ENCODE measurements around the gene ANKMY1. TPM values are rescaled to one million over a fixed set of nuclear protein-coding genes. Genes with fewer than 3 reads are reported as not detected.

The ANKMY1 gene
- total and polyA plus RNA-seq, 2 of the 13 experiments (the other 11 are each of a cell fraction or from before 2014, with no cell fraction given) = 11.7 to 18.8 TPM

DNA sequence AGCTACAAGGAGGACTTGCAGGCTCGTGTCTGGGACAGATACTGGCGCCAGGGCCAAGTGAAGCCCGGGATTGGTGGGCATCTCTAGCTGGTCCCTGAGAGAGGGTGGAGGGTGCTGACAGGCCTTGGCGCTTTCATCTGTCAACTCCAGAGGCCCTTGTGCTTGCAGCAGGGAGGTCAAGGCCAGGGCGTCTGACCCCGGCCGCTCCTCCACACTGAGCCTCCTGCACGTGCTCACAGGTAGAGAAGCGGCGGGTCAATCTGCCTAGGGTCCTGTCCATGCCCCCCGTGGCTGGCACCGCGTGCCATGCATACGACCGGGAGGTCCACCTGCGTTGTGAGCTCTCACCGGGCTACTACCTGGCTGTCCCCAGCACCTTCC, 38.3 kb upstream of the ANKMY1 start (continued):
- no peak for TF ChIP-seq ZNF431 (CRISPR knock-in tag; IDR thresholded peaks at IDR 0.05; ENCODE audit: borderline replicate concordance, low read depth)
- peak; percentile 57 for TF ChIP-seq RXRA (CRISPR knock-in tag; IDR thresholded peaks at IDR 0.05)
- 0 out of 2 replicates have a peak, but pooled peaks have one; percentile 9 for TF ChIP-seq HOXA3 (CRISPR knock-in tag; IDR thresholded peaks at IDR 0.05)
- TF ChIP-seq ZNF678 (CRISPR knock-in tag; IDR thresholded peaks at IDR 0.05) = no peak
- no peak for TF ChIP-seq NR3C1 (CRISPR knock-in tag; IDR thresholded peaks at IDR 0.05)
- no peak for TF ChIP-seq E2F2 (CRISPR knock-in tag; IDR thresholded peaks at IDR 0.05; ENCODE audit: borderline replicate concordance)
- TF ChIP-seq KDM1A (CRISPR knock-in tag; IDR thresholded peaks at IDR 0.05) = no peak
- TF ChIP-seq EP300 (IDR thresholded peaks at IDR 0.05; ENCODE audit: low read depth in 2 of 2, low read length in 2 of 2) = no peak
- no peak for TF ChIP-seq EP300 (CRISPR knock-in tag; IDR thresholded peaks at IDR 0.05; ENCODE audit: borderline replicate concordance)
- TF ChIP-seq FLYWCH1 (CRISPR knock-in tag; IDR thresholded peaks at IDR 0.05) = no peak
- 0 out of 2 replicates have a peak, but pooled peaks have one; percentile 9 for TF ChIP-seq TBX2 (CRISPR knock-in tag; IDR thresholded peaks at IDR 0.05; ENCODE audit: borderline replicate concordance)
- no peak for TF ChIP-seq ZNF33A (CRISPR knock-in tag; IDR thresholded peaks at IDR 0.05; ENCODE audit: borderline replicate concordance)
- no peak for TF ChIP-seq TRAFD1 (CRISPR knock-in tag; IDR thresholded peaks at IDR 0.05; ENCODE audit: borderline replicate concordance)
- TF ChIP-seq KLF16 (CRISPR knock-in tag; IDR thresholded peaks at IDR 0.05) = no peak
- no peak for TF ChIP-seq SUZ12 (IDR thresholded peaks at IDR 0.05; ENCODE audit: low read depth, low read length)
- TF ChIP-seq ZNF281 (CRISPR knock-in tag; IDR thresholded peaks at IDR 0.05; ENCODE audit: borderline replicate concordance) = no peak
- TF ChIP-seq ZNF501 (CRISPR knock-in tag; IDR thresholded peaks at IDR 0.05) = no peak
- no peak for TF ChIP-seq GATA4 (IDR thresholded peaks at IDR 0.05; ENCODE audit: borderline replicate concordance, low read depth)
- TF ChIP-seq MYC (CRISPR knock-in tag; IDR thresholded peaks at IDR 0.05; ENCODE audit: borderline replicate concordance) = 0 out of 2 replicates have a peak, but pooled peaks have one; percentile 20
- TF ChIP-seq, protein P1, sequence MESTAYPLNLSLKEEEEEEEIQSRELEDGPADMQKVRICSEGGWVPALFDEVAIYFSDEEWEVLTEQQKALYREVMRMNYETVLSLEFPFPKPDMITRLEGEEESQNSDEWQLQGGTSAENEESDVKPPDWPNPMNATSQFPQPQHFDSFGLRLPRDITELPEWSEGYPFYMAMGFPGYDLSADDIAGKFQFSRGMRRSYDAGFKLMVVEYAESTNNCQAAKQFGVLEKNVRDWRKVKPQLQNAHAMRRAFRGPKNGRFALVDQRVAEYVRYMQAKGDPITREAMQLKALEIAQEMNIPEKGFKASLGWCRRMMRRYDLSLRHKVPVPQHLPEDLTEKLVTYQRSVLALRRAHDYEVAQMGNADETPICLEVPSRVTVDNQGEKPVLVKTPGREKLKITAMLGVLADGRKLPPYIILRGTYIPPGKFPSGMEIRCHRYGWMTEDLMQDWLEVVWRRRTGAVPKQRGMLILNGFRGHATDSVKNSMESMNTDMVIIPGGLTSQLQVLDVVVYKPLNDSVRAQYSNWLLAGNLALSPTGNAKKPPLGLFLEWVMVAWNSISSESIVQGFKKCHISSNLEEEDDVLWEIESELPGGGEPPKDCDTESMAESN (CRISPR knock-in tag; conservative IDR thresholded peaks at IDR 0.05) = no peak
- TF ChIP-seq, protein P2, sequence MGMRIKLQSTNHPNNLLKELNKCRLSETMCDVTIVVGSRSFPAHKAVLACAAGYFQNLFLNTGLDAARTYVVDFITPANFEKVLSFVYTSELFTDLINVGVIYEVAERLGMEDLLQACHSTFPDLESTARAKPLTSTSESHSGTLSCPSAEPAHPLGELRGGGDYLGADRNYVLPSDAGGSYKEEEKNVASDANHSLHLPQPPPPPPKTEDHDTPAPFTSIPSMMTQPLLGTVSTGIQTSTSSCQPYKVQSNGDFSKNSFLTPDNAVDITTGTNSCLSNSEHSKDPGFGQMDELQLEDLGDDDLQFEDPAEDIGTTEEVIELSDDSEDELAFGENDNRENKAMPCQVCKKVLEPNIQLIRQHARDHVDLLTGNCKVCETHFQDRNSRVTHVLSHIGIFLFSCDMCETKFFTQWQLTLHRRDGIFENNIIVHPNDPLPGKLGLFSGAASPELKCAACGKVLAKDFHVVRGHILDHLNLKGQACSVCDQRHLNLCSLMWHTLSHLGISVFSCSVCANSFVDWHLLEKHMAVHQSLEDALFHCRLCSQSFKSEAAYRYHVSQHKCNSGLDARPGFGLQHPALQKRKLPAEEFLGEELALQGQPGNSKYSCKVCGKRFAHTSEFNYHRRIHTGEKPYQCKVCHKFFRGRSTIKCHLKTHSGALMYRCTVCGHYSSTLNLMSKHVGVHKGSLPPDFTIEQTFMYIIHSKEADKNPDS (CRISPR knock-in tag; IDR thresholded peaks at IDR 0.05) = no peak; the same call in 1 of the 2 replicates

All from HepG2 (cell line).